Measurements from ENCODE around the gene AGO4. TPM values are rescaled to one million over a fixed set of nuclear protein-coding genes. Genes with fewer than 3 reads are reported as not detected.

Gene AGO4
- total RNA-seq, 4 donors from 2014 or later, result 14.9 to 34.7 (median 23.4) TPM

- TF ChIP-seq CTCF (IDR thresholded peaks at IDR 0.05 in 4 of 5, conservative IDR thresholded peaks at IDR 0.05 in 1 of 5) (no peak), POLR2A (IDR thresholded peaks at IDR 0.05) (no peak)
- no peak overlapping the region for H3K27ac ChIP-seq
- no peak for ATAC-seq
- H3K4me1 ChIP-seq, result no peaks in the 10 kb centered on the region
- in situ Hi-C loops (cut with MboI; ENCODE audit: low sequenced_read_pairs in 4 of 4), result no loop called here
- H3K4me3 ChIP-seq, result no peak overlapping the region
- no peak for DNase-seq
- H3K27me3 ChIP-seq, result no peaks in the 10 kb centered on the region
- no peaks in the 10 kb centered on the region for H3K36me3 ChIP-seq
- no peaks in the 10 kb centered on the region for H3K9me3 ChIP-seq
- intact Hi-C loops (cut with DNase I; ENCODE audit: low total_unique reads), result no loop called here
These were observed 69.2 kb downstream of the AGO4 start for GRCh38 chr1:35876988-35877387.

- TF ChIP-seq CTCF (IDR thresholded peaks at IDR 0.05 in 4 of 5, conservative IDR thresholded peaks at IDR 0.05 in 1 of 5), result no peak
- no peak for TF ChIP-seq POLR2A (IDR thresholded peaks at IDR 0.05)
- in situ Hi-C loops (cut with MboI; ENCODE audit: low sequenced_read_pairs in 4 of 4), result no loop called here
- Histone ChIP-seq H3K27me3 (no peaks in the 10 kb centered on the region), H3K36me3 (no peaks in the 10 kb centered on the region), H3K27ac (no peak overlapping the region), H3K4me3 (no peak overlapping the region), H3K4me1 (peaks cover 12% of the 10 kb centered on the region in 2 donors), H3K9me3 (no peaks in the 10 kb centered on the region)
- ATAC-seq (no peak), DNase-seq (no peak)
- intact Hi-C loops (cut with DNase I; ENCODE audit: low total_unique reads), result loop anchor here (2.0 kb wide), 1 partner anchor 49 kb away; the partner anchor contains the start of gene AGO3
These were observed 74.0 kb downstream of the AGO4 start for GRCh38 chr1:35881850-35882273.

GRCh38 chr1:35882586-35882944 lies 74.7 kb downstream of the AGO4 start:
- Histone ChIP-seq H3K4me1 (peaks cover 12 to 14% of the 10 kb centered on the region in 2 donors), H3K36me3 (no peaks in the 10 kb centered on the region), H3K4me3 (peak overlapping the region; percentile 78 to 98 (median 94)), H3K9me3 (no peaks in the 10 kb centered on the region), H3K27ac (peak overlapping the region in 3 of 4 donors; percentile 75 to 84 (median 75)), H3K27me3 (no peaks in the 10 kb centered on the region)
- ATAC-seq (no peak), DNase-seq (peak in 1 of 2 donors; percentile 15)
- in situ Hi-C loops (cut with MboI; ENCODE audit: low sequenced_read_pairs in 4 of 4), result no loop called here
- intact Hi-C loops (cut with DNase I; ENCODE audit: low total_unique reads), result loop anchor here (2.0 kb wide), 1 partner anchor 48 kb away; the partner anchor contains the start of gene AGO3
- no peak for TF ChIP-seq CTCF (IDR thresholded peaks at IDR 0.05 in 4 of 5, conservative IDR thresholded peaks at IDR 0.05 in 1 of 5)
- no peak for TF ChIP-seq POLR2A (IDR thresholded peaks at IDR 0.05)

DNA sequence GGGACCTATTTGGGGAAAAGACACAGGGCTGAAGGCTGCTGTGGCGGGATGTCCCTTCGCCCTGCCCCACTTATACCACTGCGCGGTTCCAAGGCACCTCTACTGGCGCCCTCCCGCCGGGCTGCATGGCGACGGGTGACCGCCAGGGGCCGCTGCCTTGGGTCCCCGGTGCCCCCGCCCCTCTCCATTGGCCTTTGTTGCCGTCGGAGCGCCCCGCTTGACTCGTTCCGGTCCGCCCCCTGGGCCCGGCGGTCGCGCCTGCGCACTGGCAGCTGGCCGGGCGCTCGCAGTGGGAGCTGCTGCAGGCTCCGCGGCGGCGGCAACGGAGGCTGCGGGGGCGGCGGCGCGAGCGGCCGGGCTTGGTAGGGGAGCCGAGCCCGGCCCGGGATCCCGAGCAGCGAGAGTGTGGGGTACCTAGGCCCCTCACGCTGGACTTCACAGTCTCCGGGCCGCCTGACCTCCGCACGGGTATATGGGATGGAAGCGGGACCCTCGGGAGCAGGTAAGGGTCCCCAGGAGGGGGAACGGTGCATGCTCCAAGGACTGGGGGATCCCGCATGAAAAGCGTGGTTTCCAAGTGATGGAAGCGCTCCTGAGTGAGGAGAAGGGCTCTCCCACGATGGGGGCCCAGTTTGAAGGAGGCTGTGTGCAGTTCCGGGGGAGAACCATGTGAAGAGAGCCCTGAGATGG lies 75.3 kb downstream of the AGO4 start, which contains the start of gene AGO1:
Gene AGO1, plus strand, starts transcription at position 265 of the 690 bp plus-strand sequence. Its CDS starts 213 bp downstream, at position 478.
- ATAC-seq, result peak; percentile 87 to 94
- peak; percentile 85 to 92 for DNase-seq
- Histone ChIP-seq H3K27me3 (no peaks in the 10 kb centered on the region), H3K36me3 (no peaks in the 10 kb centered on the region), H3K27ac (peak within 1 kb of the TSS; percentile 75 to 84 (median 75)), H3K4me3 (peak within 1 kb of the TSS; percentile 78 to 98 (median 94)), H3K9me3 (no peaks in the 10 kb centered on the region), H3K4me1 (peaks cover 12 to 14% of the 10 kb centered on the region in 2 donors)
- TF ChIP-seq POLR2A (IDR thresholded peaks at IDR 0.05) (peak; percentile 76 to 77), CTCF (IDR thresholded peaks at IDR 0.05 in 4 of 5, conservative IDR thresholded peaks at IDR 0.05 in 1 of 5) (peak; percentile 92 to 99 (median 97))
- intact Hi-C loops (cut with DNase I; ENCODE audit: low total_unique reads), result loop anchor here (2.0 kb wide), 1 partner anchor 48 kb away; the partner anchor contains the start of gene AGO3
- in situ Hi-C loops (cut with MboI; ENCODE audit: low sequenced_read_pairs in 4 of 4), result no loop called here
